HepG2 (cell line): ENCODE data around the gene CCNI2. TPM values are rescaled to one million over a fixed set of nuclear protein-coding genes. Genes with fewer than 3 reads are reported as not detected.

Experiments used
- ATAC-seq: fragments of 200-7000 bp; cut with Tn5 transposase; 3 replicates; pipeline ENCODE4 v1.9.1; 2020; ENCODE audit warnings: mild to moderate bottlenecking, moderate library complexity
- BruUV-seq: library from RNA; stranded (reverse); fragments of 400-500 nt; replicated peaks from 2 replicates; lab custom pipeline; 2021; lab: Mats Ljungman, UMichigan
- CTCF ChIA-PET: fragments of 300-600 bp; formaldehyde crosslinking; extraction: SDS; loops from one replicate; lab custom pipeline; 2021; ENCODE audit warnings: low total read pairs, inconsistent platforms, low intra/inter-chr PET ratio; lab: Yijun Ruan, JAX
- POLR2A ChIA-PET: fragments of 350-600 bp; sonication (Branson Sonifier 250); formaldehyde crosslinking; loops from one replicate; lab custom pipeline; 2020; ENCODE audit warnings: antibody characterized with exemption, inconsistent platforms; lab: Yijun Ruan, JAX
- DNase-seq: peaks from one replicate; pipeline ENCODE4 v3.0.0-alpha.2; 2015; ENCODE audit warnings: low spot score
- FAIRE-seq: peaks from 3 replicates; lab custom pipeline; 2011; peaks lifted over from hg19 to GRCh38; lab: Jason Lieb, UNC
- H2AFZ ChIP-seq: one replicate; pipeline ENCODE4 v1.6.1; 2011; ENCODE audit warnings: low read length, inconsistent platforms
- H3K27ac ChIP-seq: fragments of 300-600 bp; 3 replicates; pipeline ENCODE4 v1.8.0; 2011; ENCODE audit warnings: mixed run types, mild to moderate bottlenecking, mixed read lengths, low read length, inconsistent platforms; ENCODE audit not compliant: insufficient read depth; ENCODE audit errors: extremely low read length
- H3K27me3 ChIP-seq, 2 experiments: fragments of 200-600 bp in 1 of 2; 2 replicates in 1 of 2; 3 replicates in 1 of 2; pipeline versions ENCODE4 v1.6.0 to v1.8.0; 2011; ENCODE audit warnings: low read length in 2 of 2, mild to moderate bottlenecking in 2 of 2, moderate library complexity in 2 of 2, inconsistent platforms in 1 of 2; ENCODE audit not compliant: insufficient read depth in 2 of 2, control insufficient read depth in 1 of 2
- H3K36me3 ChIP-seq, 2 experiments: fragments of 200-600 bp in 1 of 2; replicated peaks in 1 of 2; 2 replicates in 1 of 2; 3 replicates in 1 of 2; pipeline versions ENCODE4 v1.5.1 to v1.8.0; 2011; ENCODE audit warnings: low read length in 2 of 2, inconsistent platforms in 1 of 2; ENCODE audit not compliant: insufficient read depth in 2 of 2, control insufficient read depth in 1 of 2
- H3K4me1 ChIP-seq: 2 replicates; pipeline ENCODE4 v1.5.1; 2012; ENCODE audit warnings: low read length, inconsistent platforms; ENCODE audit not compliant: insufficient read depth
- H3K4me2 ChIP-seq: 2 replicates; pipeline ENCODE4 v1.6.0; 2011; ENCODE audit warnings: low read depth, low read length, inconsistent platforms
- H3K4me3 ChIP-seq, 3 experiments: fragments of 200-600 bp in 1 of 3; sonication (generic), shearing (Covaris generic) in 1 of 3; replicated peaks in 1 of 3; 2 replicates each; pipeline ENCODE4 v1.5.1; 2011 to 2016; ENCODE audit warnings: low read length in 3 of 3, inconsistent platforms in 2 of 3, low read depth in 2 of 3, mild to moderate bottlenecking in 2 of 3, control low read depth in 1 of 3, mixed read lengths in 1 of 3; ENCODE audit not compliant: insufficient read depth in 1 of 3
- H3K79me2 ChIP-seq: one replicate; pipeline ENCODE4 v1.6.1; 2011; ENCODE audit warnings: low read length, inconsistent platforms; ENCODE audit not compliant: insufficient read depth
- H3K9ac ChIP-seq: 2 replicates; pipeline ENCODE4 v1.6.0; 2011; ENCODE audit warnings: mild to moderate bottlenecking, low read depth, low read length, inconsistent platforms; ENCODE audit not compliant: insufficient read depth
- H3K9me3 ChIP-seq: 2 replicates; pipeline ENCODE4 v1.5.1; 2012; ENCODE audit warnings: mild to moderate bottlenecking, low read length
- H4K20me1 ChIP-seq: 2 replicates; pipeline ENCODE4 v1.6.0; 2011; ENCODE audit warnings: inconsistent platforms, mild to moderate bottlenecking, low read length, moderate library complexity; ENCODE audit not compliant: insufficient read depth
- CENPBD1 ChIP-seq: sonication (generic); formaldehyde crosslinking; IDR thresholded peaks from 2 replicates; pipeline ENCODE4 v1.8.0; 2022; ENCODE audit warnings: missing genetic modification reagents, low read depth, mild to moderate bottlenecking, borderline replicate concordance
- HMGXB3 ChIP-seq: sonication (generic); formaldehyde crosslinking; IDR thresholded peaks from 2 replicates; pipeline ENCODE4 v1.4.0; 2020; ENCODE audit warnings: missing genetic modification reagents, borderline replicate concordance
- HNRNPK ChIP-seq: fragments of 200-400 bp; formaldehyde crosslinking; IDR thresholded peaks from 2 replicates; pipeline ENCODE4 v1.6.1; 2018; ENCODE audit warnings: low read length, low read depth, moderate library complexity, mild to moderate bottlenecking; ENCODE audit not compliant: poor library complexity, severe bottlenecking
- MED13 ChIP-seq: sonication (generic); formaldehyde crosslinking; IDR thresholded peaks from 2 replicates; pipeline ENCODE4 v1.5.0; 2020; ENCODE audit warnings: missing genetic modification reagents
- NCOA2 ChIP-seq: sonication (generic); formaldehyde crosslinking; IDR thresholded peaks from 2 replicates; pipeline ENCODE4 v1.8.0; 2022; ENCODE audit warnings: inconsistent platforms
- NR3C1 ChIP-seq: sonication (generic); formaldehyde crosslinking; IDR thresholded peaks from 2 replicates; pipeline ENCODE4 v1.4.0; 2020; ENCODE audit warnings: missing genetic modification reagents
- PAX8 ChIP-seq: sonication (generic); formaldehyde crosslinking; IDR thresholded peaks from 2 replicates; pipeline ENCODE4 v1.8.0; 2022; ENCODE audit warnings: mild to moderate bottlenecking, missing genetic modification reagents, borderline replicate concordance
- SIX1 ChIP-seq: sonication (generic); formaldehyde crosslinking; IDR thresholded peaks from 2 replicates; pipeline ENCODE4 v1.4.0; 2020; ENCODE audit warnings: missing genetic modification reagents, borderline replicate concordance
- ZBTB14 ChIP-seq: sonication (generic); formaldehyde crosslinking; IDR thresholded peaks from 2 replicates; pipeline ENCODE4 v1.4.0; 2020; ENCODE audit warnings: missing genetic modification reagents
- ZMAT3 ChIP-seq: sonication (generic); formaldehyde crosslinking; conservative IDR thresholded peaks from 2 replicates; pipeline ENCODE4 v1.7.0; 2021; ENCODE audit warnings: missing genetic modification reagents
- ZNF331 ChIP-seq: sonication (generic); formaldehyde crosslinking; IDR thresholded peaks from 2 replicates; pipeline ENCODE4 v1.4.0; 2020; ENCODE audit warnings: missing genetic modification reagents
- ZNF343 ChIP-seq: sonication (generic); formaldehyde crosslinking; IDR thresholded peaks from 2 replicates; pipeline ENCODE4 v1.4.0; 2020; ENCODE audit warnings: mild to moderate bottlenecking, missing genetic modification reagents
- ZNF558 ChIP-seq: sonication (generic); formaldehyde crosslinking; IDR thresholded peaks from 2 replicates; pipeline ENCODE4 v1.9.0; 2022; ENCODE audit warnings: mild to moderate bottlenecking, missing genetic modification reagents, borderline replicate concordance
- ZNF772 ChIP-seq: sonication (generic); formaldehyde crosslinking; IDR thresholded peaks from 2 replicates; pipeline ENCODE4 v1.5.0; 2020; ENCODE audit warnings: mild to moderate bottlenecking, missing genetic modification reagents
- ZSCAN21 ChIP-seq: sonication (generic); formaldehyde crosslinking; IDR thresholded peaks from 2 replicates; pipeline ENCODE4 v1.8.0; 2022; ENCODE audit warnings: mild to moderate bottlenecking, missing genetic modification reagents, moderate library complexity, borderline replicate concordance
- WGBS: methylation state at CpG from one replicate; pipeline ENCODE4 v1.1.6; 2017; ENCODE audit warnings: low lambda C conversion rate; 5-methylcytosine and 5-hydroxymethylcytosine counted together
- in situ Hi-C: cut with HindIII; loops from 2 replicates; pipeline ENCODE4 v1.10.0; 2017; ENCODE audit warnings: low pct_unique_long_range_greater_than_20kb; ENCODE audit not compliant: extremely low pct_ligation_motif_present
- intact Hi-C: fragments of 100-400 bp; cut with micrococcal nuclease; formaldehyde crosslinking; loops from one replicate; pipeline ENCODE4 v1.10.0; 2022; ENCODE audit not compliant: unreplicated experiment
- polyA plus RNA-seq, 8 experiments: library from polyadenylated mRNA; depleted of rRNA in 3 of 8; stranded (reverse) in 7 of 8; unstranded in 1 of 8; fragments of >200 nt; fragmentation: Illumina TruSeq in 4 of 8; extraction: Trizol in 4 of 8; gene quantifications; 2 replicates each; pipeline versions ENCODE4 v1.2.1 to v1.2.3, GENCODE V29; 2011 to 2016; ENCODE audit warnings: low read depth in 4 of 8, missing spikeins in 1 of 8, mixed read lengths in 1 of 8; ENCODE audit not compliant: insufficient read depth in 1 of 8
- total RNA-seq, 5 experiments: library from RNA; depleted of rRNA; stranded (reverse); fragments of >200 nt; fragmentation: Illumina TruSeq; extraction: Trizol; gene quantifications; 2 replicates each; pipeline ENCODE4 v1.2.3, GENCODE V29; 2016; ENCODE audit warnings: low read depth in 1 of 5

The CCNI2 gene
- total and polyA plus RNA-seq, 2 of the 13 experiments (the other 11 are each of a cell fraction or from before 2014, with no cell fraction given), result not detected

- H3K36me3 ChIP-seq, result peaks cover 22 to 67% of the 10 kb centered on the region in 2 experiments
- no peaks in the 10 kb centered on the region for H3K9me3 ChIP-seq
- WGBS, result 96% methylated on average over 21 of the region's 21 CpGs
- no peaks in the 10 kb centered on the region for H3K4me1 ChIP-seq
- FAIRE-seq, result no peak
- no peaks in the 10 kb centered on the region for H3K27me3 ChIP-seq
- H3K9ac ChIP-seq, result no peak overlapping the region
- H3K4me3 ChIP-seq, result no peak overlapping the region
- CTCF ChIA-PET, result no interaction called here
- no peak for TF ChIP-seq SIX1 (CRISPR knock-in tag)
- no peak for TF ChIP-seq PAX8 (CRISPR knock-in tag)
- no peak for TF ChIP-seq ZNF331 (CRISPR knock-in tag)
- TF ChIP-seq ZNF343 (CRISPR knock-in tag), result no peak
- TF ChIP-seq ZBTB14, result no peak
- TF ChIP-seq HMGXB3 (CRISPR knock-in tag), result no peak
- TF ChIP-seq ZSCAN21 (CRISPR knock-in tag), result no peak
- no peak for TF ChIP-seq ZNF772 (CRISPR knock-in tag)
- no peak for TF ChIP-seq ZNF558 (CRISPR knock-in tag)
- TF ChIP-seq ZMAT3 (CRISPR knock-in tag), result no peak
- no peak for TF ChIP-seq NCOA2
- no peak for TF ChIP-seq MED13 (CRISPR knock-in tag)
- TF ChIP-seq NR3C1 (CRISPR knock-in tag), result no peak
- TF ChIP-seq CENPBD1, result no peak
- no peak for TF ChIP-seq HNRNPK
- TF ChIP-seq, all 625 proteins: peak for 0
- intact Hi-C loops (no loop called here), in situ Hi-C loops (no loop called here)
- BruUV-seq, result no TSS peak
- Histone ChIP-seq H3K79me2 (no peaks in the 10 kb centered on the region), H4K20me1 (no peaks in the 10 kb centered on the region), H3K27ac (no peak overlapping the region), H2AFZ (no peak overlapping the region), H3K4me2 (no peak overlapping the region)
- ATAC-seq (no peak), DNase-seq (no peak)
- POLR2A ChIA-PET, result no interaction called here
These were observed 13.5 kb downstream of the CCNI2 start for GRCh38 chr5:132760601-132761317.
